Activated gamma-delta T cell treated with anti-CD3 and anti-CD28 coated beads, Interleukin-2, amount 50 U/mL, for 16 hours (primary cell): ENCODE data around the gene ADIRF.
"Not testable (repeated sequence)": the region's sequence is repeated elsewhere in the genome, so short reads cannot be mapped to it uniquely, and the experiment has no call there.

ENCODE experiments used
- DNase-seq: peaks from one replicate; pipeline ENCODE4 v3.0.0-alpha.2; 2020; ENCODE audit warnings: low read depth

The ADIRF gene

DNA sequence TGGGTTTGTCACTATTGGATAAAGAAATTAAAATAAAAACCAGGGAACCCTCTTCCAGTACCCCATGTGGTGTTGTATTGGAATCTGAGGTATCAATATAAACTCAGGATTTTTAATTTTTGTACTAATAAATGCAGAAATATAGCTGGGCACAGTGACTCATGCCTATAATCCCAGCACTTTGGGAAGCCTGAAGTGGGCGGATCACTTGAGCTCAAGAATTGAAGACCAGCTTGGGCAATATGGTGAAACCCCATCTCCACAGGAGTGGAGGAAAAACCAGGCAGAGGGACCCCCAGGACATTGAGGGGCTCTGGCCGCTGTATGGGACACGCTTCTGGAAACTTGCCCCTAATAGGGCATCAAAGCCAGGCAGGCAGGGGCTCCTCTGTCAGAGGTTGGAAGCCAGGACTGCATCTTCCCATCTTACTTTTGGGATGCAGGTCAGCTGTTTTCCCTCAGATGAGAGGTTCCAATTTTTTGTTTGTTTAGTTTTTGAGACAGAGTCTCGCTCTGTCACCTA, 11.1 kb downstream of the ADIRF start:
- no peak for DNase-seq

DNA sequence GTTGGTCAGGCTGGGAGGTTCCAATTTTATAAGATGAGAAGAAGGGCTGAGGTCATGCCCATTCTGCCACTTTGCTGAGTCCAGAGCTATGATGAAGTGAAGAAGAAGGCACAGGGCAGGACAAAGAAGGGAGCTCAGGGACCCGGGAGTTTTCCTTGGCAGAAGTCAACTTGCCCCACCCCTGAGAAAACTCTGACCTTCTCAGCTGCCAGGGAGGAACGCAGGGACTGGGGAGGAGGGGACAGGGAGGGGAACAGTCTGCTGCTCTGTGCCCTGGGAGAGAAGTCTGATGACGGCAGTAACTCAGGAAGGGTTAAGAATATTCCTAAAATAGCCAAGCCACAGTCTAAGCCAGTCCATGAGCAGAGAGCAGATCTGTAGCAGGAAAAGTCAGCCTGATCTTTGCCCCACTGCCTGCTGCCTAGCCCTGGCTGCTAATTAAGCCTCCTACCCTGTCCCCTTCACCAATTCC, 11.7 kb downstream of the ADIRF start:
- no peak for DNase-seq

DNA sequence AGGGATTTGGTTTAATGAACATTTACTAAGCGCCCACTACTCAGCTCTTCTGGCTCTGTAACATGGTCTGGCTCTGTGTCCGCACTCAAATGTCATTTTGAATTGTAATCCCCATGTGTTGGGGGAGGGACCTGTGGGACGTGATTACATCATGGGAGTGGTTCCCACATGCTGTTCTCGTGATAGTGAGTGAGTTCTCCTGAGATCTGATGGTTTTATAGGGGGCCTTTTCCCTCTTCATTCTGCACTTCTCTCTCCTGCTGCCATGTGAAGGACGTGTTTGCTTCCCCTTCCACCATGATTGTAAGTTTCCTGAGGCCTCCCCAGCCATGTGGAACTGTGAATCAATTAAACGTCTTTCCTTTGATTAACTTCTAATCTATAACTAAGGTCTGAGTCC, 12.7 kb downstream of the ADIRF start:
- not testable (repeated sequence) for DNase-seq

DNA sequence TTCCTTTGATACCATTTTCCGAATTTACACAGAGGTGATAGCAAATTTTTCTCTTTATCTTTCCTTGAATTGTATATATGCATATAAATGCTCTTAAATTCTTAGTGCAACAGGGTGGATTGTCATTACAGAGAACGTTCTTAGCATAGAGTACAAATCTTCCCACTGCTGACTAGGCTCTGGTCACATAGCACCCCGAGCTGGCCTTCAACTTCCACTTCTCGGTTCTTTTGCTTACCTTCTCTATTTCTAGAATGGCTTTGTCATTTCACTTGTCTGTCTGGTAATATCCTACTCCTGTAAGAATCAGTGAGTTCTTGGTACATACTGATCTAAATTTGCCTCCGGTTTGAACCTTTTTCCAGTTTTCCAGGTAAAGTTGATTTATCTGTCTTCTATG, 13.4 kb downstream of the ADIRF start:
- DNase-seq = no peak

DNA sequence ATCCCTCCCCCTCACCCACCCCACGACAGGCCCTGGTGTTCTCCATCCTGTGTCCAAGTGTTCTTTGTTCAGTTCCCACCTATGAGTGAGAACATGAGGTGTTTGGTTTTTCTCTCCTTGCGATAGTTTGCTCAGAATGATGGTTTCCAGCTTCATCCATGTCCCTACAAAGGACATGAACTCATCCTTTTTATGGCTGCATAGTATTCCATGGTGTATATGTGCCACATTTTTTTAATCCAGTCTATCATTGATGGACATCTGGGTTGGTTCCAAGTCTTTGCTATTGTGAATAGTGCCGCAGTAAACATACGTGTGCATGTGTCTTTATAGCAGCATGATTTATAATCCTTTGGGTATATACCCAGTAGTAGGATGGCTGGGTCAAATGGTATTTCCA, 16.2 kb downstream of the ADIRF start:
- DNase-seq = not testable (repeated sequence)

DNA sequence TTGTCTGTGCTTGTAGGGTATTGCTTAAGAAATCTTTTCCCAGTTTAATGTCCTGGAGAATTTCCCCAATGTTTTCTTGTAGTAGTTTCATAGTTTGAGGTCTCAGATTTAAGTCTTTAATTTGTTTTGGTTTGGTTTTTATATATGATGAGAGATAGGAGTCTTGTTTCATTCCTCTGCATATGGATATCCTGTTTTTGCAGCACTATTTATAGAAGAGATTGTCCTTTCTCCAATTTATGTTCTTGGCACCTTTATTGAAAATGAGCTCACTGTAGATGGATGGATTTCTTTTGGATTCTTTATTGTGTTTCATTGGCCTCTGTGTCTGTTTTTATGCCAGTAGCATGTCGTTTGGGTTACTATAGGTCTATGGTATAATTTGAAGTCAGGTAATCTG, 20.2 kb downstream of the ADIRF start:
- no peak for DNase-seq

DNA sequence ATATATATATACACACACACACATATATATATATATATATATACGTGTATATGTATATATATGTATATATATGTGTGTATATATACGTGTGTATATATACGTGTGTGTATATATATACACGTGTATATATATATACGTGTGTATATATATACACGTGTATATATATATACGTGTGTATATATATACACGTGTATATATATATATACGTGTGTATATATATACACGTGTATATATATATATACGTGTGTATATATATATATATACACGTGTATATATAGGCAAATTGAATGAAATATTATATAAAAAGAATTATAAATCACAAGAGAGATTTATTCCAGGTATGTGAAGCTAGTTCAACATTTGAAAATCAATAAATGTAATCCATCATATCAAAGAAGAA, 23.1 kb downstream of the ADIRF start:
- not testable (repeated sequence) for DNase-seq

DNA sequence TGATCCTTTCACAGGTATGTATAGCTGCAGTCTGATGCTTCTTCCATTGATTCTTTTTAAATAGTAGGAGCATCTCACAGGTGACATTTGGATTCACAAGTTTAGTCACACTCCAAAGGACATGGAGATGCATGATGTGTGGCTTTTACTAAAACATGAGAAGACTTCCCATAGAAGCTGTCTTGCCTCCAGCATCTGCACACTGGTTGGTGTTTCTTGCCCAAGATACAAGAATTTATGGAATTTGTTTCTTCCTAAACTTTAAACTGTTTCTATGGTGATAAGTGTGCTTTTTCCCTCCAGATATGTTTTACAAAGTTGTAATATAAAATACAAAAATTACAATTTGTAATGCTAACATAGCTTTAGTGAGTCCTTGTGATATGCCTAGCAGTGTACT, 24.2 kb downstream of the ADIRF start:
- DNase-seq = no peak

DNA sequence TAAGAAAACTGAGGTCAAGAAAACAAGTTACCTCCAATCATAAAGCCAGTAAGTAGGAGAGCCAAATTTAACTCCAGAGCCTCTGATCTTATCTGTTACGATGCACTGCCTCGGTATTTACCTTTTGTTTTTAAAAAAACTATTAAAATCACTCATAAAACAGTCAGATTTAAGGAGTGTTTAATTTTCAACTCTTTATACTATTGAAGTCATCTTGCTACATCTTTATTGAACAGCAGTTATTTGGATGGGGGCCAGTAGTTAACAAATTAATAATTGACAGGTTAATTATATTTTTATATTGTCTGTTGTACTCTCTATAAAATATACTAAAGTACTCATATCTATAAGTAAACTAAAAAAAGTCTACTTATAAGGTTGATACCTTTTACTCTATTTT, 24.6 kb downstream of the ADIRF start:
- DNase-seq = no peak

DNA sequence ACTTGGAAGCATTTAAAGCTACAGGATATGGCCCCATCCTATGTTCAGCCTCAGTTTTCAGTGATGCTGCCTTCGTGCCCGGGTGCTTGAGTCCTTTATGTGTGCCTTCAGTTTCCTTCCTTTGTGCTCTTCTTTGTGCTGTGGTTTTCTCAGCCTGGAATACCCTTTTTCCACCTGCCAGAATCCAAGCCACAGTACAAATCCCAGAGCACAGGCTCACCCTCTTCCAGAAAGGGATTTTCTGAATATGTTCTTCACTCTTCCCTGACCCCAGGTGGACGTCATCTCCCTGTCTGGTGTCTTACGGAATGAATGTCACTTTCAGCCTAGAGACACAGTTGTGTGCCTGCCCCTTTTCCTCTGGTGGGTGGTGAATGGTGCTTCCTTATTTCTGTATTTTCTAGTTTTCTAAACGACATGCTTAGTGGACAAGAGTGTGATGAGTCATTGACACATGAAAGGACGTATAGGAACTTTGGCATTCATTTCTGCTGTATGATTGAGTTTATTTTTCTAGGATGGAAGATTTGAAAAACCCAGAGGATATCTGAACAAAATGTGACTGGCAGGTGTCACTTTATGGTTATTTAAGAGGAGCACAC, 31.6 kb downstream of the ADIRF start:
- DNase-seq = not testable (repeated sequence)

DNA sequence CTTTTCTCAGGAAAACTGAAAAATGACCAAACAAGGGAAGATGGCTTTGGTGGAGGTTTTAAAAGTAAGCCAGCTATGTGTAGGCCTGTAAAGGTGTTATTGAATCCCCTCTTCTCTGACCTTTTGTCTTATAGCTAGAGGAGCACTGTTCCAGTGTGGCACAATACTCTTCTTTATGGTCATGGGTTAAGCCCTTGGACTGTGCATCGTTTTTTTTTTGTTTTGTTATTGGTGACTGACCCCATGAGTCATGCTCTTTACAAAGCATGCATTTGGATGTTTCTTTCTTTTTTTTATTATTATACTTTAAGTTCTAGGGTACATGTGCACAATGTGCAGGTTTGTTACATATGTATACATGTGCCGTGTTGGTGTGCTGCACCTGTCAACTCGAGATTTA, 32.2 kb downstream of the ADIRF start:
- no peak for DNase-seq

DNA sequence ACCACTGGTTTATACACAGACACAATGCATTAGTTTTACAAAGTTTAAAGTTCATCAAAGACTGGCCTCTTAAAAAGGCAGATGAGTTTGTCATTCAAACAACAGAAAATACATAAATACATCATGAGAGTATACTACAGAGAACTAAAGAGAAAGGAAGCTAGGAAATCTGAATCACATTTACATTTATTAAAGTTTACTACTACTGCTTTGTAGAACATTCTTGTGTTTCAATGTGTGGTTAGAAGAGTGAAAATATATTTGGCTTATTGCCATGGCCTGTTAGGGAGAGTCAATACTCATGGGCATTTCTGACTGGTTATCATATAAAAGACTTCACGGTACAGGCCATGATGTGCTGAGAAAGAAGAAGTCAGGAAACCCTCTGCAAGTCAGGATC, 38.8 kb downstream of the ADIRF start:
- DNase-seq = not testable (repeated sequence)

DNA sequence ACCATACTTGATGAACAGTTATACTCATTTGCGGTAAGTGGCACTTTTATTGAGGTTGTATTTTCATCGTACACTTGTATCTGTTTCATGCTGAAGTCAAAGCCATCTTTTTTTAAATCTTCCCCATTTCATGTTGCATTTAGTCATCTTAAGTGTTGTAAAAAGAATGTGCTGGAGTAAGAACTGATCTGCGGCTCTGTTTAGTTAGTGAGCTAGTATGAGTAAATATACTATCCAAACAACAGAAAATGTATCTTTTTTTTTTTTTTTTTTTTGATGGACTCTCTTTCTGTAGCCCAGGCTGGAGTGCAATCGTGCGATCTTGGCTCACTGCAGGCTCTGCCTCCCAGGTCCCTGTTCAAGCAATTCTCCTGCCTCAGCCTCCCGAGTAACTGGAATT, 39.4 kb downstream of the ADIRF start:
- not testable (repeated sequence) for DNase-seq

DNA sequence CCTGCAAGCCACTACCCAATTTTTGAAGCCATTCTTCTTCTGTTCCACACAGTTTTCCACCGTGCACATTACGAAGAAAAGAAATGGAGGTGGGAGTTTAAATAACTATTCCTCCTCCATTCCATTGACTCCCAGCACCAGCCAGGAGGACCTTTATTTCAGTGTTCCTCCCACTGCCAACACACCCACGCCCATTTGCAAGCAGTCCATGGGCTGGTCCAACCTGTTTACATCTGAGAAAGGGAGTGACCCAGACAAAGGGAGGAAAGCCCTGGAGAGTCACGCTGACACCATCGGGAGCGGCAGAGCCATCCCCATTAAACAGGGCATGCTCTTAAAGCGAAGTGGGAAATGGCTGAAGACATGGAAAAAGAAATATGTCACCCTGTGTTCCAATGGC, 40.0 kb downstream of the ADIRF start:
- not testable (repeated sequence) for DNase-seq

DNA sequence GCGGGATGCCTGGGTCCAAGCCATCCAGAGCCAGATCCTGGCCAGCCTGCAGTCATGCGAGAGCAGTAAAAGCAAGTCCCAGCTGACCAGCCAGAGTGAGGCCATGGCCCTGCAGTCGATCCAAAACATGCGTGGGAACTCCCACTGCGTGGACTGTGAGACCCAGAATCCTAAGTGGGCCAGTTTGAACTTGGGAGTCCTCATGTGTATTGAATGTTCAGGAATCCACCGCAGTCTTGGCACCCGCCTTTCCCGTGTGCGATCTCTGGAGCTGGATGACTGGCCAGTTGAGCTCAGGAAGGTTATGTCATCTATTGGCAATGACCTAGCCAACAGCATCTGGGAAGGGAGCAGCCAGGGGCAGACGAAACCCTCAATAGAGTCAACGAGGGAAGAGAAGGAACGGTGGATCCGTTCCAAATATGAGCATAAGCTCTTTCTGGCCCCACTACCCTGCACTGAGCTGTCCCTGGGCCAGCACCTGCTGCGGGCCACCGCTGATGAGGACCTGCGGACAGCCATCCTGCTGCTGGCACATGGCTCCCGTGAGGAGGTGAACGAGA, 40.9 kb downstream of the ADIRF start:
- not testable (repeated sequence) for DNase-seq

DNA sequence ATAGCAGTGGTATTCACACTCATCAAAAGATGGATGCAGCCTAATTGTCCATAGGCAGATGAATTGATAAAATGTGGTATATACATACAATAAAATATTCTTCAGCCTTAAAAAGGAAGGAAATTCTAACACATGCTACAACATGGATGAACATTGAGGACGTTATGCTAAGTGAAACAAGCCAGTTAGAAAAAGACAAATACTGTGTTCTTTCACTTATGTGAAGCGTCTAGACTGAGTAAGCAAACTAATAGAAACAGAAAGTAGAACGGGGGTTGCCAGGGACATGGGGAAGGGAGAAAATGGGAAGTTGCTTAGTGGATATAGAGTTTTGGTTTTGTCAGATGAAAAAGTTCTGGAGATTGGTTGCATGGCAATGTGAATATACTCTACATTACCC, 45.2 kb downstream of the ADIRF start:
- DNase-seq = not testable (repeated sequence)

DNA sequence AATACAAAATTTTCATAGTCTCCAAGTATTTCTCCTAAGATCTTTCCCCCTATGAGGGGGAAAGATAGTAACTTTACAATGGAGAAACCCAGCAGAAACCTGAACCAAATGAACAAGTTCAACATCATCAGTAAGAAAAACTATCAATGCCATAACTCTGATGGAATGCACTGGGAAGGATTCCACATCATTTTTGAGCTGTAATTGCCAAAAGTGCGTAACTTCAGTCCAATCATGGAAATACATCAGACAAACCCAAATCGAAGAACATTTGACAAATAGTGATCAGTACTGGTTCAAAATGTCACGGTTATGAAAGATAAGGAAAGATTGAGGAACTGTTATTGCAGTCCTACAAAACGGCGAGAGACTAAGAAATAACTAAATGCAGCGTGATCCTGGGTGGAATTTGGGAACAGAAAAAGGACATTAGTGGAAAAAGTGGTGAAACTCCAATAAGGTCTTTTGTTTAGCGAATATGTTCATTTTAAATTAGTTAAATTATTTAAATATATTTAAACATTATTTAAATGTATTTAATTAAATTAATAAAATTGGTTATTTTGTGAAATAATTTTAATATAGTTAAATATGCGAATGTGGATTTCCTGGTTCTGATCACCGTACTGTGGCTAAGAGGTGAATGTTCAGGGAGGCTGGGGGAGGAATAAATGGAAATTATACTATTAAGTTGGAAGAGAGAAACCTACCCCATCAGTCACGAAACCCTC, 46.9 kb downstream of the ADIRF start:
- not testable (repeated sequence) for DNase-seq

DNA sequence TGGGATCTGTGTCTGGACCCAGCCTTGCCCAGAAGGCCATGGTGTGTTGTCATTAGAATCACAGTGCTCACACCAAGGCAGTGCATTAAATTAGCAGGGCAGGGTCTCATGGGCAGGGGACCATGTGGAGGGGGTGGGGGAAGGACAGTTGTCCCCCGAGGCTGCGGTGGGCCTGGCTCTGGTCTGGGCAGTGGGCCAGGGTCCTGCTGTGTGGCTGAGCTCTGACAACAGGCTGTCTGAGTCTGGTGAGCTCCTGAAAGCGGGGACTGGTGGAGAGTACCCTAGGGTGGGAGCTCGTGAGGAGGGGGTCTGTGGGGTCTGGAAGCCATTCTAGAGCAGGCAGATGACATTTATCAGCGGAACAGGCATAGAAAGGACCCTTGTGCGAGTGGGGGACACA, 49.8 kb downstream of the ADIRF start:
- DNase-seq = not testable (repeated sequence)

DNA sequence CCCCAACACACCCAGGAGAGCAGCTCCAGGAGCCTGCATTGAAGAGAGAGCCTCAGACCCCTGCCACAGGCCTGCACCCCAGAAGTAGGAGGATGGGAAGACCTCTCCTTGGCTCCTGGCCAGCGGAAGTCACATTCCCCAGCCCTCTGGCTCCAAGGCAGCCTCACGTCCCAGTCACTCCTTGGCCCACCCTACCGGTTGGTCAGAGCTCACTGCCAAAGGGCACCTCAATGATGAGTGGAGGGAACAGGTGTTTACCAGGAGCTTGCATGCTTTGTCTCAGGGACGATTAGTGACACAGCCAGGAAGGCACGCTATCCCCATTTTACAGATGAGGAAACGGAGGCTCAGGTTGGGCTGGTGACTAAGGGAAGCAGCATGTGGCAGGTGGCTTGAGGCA, 50.8 kb downstream of the ADIRF start:
- DNase-seq = not testable (repeated sequence)

DNA sequence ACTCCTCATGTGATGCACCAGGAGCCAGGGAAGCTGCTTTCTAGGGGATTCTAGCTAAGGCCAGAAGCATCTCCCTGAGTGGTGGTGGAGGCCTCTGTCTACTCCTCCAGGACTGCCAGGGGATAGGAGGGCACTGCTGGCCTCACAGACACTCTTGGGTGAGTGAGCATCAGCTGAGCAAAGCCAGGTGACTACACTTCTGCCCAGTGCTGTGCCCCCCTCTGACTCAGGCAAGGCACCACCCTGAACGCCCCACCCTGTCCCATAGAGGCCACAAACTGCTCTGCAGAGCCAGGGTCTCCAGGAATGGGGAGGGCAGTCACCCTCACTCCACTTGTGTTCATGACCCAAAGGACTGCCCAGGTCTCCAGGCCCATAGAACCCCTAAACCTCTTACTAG, 51.2 kb downstream of the ADIRF start:
- not testable (repeated sequence) for DNase-seq

DNA sequence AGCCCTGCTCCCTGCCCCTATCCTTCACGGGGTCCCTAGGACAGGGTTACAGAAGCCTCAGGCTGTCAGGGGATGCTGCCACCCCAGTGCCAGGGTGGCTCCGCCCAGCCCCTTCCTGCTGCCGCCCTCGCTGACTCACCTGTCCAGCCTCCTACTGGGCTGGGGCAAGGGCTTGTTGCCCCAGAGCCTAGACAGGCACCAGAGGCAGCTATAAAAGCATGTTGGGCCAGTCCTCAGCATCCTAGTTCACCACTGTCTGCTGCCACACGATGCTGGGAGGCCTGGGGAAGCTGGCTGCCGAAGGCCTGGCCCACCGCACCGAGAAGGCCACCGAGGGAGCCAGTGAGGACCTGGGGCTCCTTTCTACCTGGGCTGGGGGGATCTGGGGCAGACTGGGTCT, 51.8 kb downstream of the ADIRF start, which contains the start of gene FAM25A:
FAM25A (plus strand) TSS at position 239 of the 400 bp plus-strand sequence; CDS start at position 270, 31 bp downstream.
- DNase-seq = not testable (repeated sequence)
